ENCODE results near the gene C16orf90.

- TF ChIP-seq, protein P1, sequence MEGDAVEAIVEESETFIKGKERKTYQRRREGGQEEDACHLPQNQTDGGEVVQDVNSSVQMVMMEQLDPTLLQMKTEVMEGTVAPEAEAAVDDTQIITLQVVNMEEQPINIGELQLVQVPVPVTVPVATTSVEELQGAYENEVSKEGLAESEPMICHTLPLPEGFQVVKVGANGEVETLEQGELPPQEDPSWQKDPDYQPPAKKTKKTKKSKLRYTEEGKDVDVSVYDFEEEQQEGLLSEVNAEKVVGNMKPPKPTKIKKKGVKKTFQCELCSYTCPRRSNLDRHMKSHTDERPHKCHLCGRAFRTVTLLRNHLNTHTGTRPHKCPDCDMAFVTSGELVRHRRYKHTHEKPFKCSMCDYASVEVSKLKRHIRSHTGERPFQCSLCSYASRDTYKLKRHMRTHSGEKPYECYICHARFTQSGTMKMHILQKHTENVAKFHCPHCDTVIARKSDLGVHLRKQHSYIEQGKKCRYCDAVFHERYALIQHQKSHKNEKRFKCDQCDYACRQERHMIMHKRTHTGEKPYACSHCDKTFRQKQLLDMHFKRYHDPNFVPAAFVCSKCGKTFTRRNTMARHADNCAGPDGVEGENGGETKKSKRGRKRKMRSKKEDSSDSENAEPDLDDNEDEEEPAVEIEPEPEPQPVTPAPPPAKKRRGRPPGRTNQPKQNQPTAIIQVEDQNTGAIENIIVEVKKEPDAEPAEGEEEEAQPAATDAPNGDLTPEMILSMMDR (IDR thresholded peaks at IDR 0.05): no peak
- TF ChIP-seq POLR2A (IDR thresholded peaks at IDR 0.05): no peak
- TF ChIP-seq POLR2AphosphoS5 (IDR thresholded peaks at IDR 0.05; ENCODE audit: insufficient read depth in 1 of 2, low read depth in 1 of 2): no peak
Measured at GRCh38 chr16:3478242-3478925, 16.9 kb downstream of the C16orf90 start.
